GM12801 (cell line): ENCODE measurements around the gene SIAE.

Source experiments
- CTCF ChIP-seq: IDR thresholded peaks from one replicate; pipeline ENCODE4 v1.5.1; 2011; ENCODE audit warnings: control low read depth; ENCODE audit not compliant: insufficient read length; ENCODE audit errors: extremely low read depth

SIAE gene

DNA sequence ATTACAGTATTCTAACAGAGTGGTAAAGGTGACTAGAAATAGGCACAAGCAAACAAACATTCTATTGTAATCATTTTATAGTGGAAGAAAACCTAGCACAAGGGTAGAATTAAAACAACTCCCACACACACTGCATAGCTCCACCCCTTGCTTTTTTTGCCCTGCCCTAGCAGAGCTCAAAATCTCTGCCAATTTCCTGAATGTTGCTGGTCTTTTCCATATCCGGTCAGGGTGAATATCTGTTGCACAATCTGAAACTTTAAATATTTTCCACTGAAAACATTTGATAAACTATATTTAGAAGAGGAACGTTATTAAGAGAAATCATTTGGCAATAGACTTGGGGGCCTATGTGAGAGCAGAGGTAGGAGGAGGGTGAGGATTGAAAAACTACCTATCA, 2.8 kb upstream of the SIAE start:
- no peak for TF ChIP-seq CTCF

DNA sequence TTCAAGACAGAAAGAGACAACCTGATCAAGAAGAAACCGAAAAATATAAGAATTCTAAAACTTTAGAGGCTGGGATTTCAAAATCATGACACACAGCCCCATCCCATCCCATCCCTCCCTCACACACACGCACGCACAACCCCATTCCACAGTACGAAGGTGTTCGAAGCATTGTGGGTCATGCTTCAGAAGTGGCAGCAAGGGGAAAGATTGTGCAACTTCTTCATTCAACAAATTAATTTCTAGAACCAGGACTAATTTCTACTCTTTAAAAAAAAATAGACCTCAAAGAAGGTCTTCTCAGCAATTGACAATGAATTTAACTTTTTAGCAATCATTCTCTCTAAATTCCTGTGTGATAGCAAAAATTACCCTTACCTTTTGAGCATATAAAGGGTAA, 1.0 kb upstream of the SIAE start:
- no peak for TF ChIP-seq CTCF

DNA sequence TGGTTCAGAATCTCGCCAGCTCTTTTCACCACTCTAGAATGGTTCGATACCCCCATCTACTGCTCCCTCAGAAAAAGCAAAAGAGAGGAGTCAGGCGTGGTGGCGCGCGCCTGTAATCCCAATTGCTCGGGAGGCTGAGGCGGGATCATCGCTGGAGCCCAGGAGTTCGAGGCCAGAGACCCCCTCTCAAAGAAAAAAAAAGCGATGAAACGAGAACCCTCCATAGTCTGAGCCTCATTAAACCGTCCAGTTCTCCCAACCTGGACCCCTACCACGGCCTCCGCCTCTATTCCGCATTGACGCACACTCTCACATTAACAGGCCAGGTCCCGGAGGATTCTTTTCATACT, 604 bp upstream of the SIAE start:
- TF ChIP-seq CTCF = no peak

- TF ChIP-seq CTCF = no peak
Measured at GRCh38 chr11:124672536-124673215, 863 bp downstream of the SIAE start.

DNA sequence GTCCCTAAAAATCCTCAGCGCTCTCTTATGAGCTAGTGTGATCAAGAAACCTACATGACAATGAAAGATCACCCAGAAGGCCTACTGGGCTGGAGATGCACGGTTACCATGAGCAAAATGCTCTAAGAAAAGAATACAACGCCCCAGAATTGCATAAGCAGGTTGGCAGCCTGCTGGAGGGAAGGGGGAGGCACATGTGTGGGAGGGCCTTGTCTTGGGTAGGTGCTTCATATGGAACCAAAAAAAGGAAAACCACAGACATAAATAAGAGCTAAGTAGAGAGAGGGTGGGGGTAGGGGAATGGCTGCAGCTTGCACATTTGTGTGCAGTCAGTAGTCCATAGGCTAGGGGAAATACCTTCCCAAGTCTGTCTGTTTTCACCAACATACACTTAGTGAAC, 2.8 kb downstream of the SIAE start:
- TF ChIP-seq CTCF = no peak

GRCh38 chr11:124669193-124669592, 4.3 kb downstream of the SIAE start:
- no peak for TF ChIP-seq CTCF

GRCh38 chr11:124667601-124668000, 5.9 kb downstream of the SIAE start:
- no peak for TF ChIP-seq CTCF
